ENCODE measurements around the gene YIPF3. TPM values are rescaled to one million over a fixed set of nuclear protein-coding genes. Genes with fewer than 3 reads are reported as not detected.

Gene YIPF3
- total RNA-seq, 1 donor from 2014 or later, result 190 TPM

GRCh38 chr6:43493833-43494232 lies 22.9 kb downstream of the YIPF3 start:
- no peak for DNase-seq (ENCODE audit: extremely low read depth, low read depth, low spot score)

- no peak for DNase-seq (ENCODE audit: extremely low read depth, low read depth, low spot score)
Observed at GRCh38 chr6:43493230-43493629, 23.5 kb downstream of the YIPF3 start.

- no peak for DNase-seq (ENCODE audit: extremely low read depth, low read depth, low spot score)
Observed at GRCh38 chr6:43492673-43493072, 24.1 kb downstream of the YIPF3 start.

- DNase-seq (ENCODE audit: extremely low read depth, low read depth, low spot score), result no peak
Observed at GRCh38 chr6:43491750-43492661, 24.7 kb downstream of the YIPF3 start.

- no peak for DNase-seq (ENCODE audit: extremely low read depth, low read depth, low spot score)
Observed at GRCh38 chr6:43490523-43490939, 26.2 kb downstream of the YIPF3 start.

GRCh38 chr6:43489277-43490072 lies 27.3 kb downstream of the YIPF3 start:
- no peak for DNase-seq (ENCODE audit: extremely low read depth, low read depth, low spot score)

- no peak for DNase-seq (ENCODE audit: extremely low read depth, low read depth, low spot score)
Observed at GRCh38 chr6:43488667-43489276, 28.0 kb downstream of the YIPF3 start.

- DNase-seq (ENCODE audit: extremely low read depth, low read depth, low spot score), result no peak
Observed at GRCh38 chr6:43481591-43482236, 35.0 kb downstream of the YIPF3 start.

GRCh38 chr6:43481075-43481474 lies 35.7 kb downstream of the YIPF3 start:
- no peak for DNase-seq (ENCODE audit: extremely low read depth, low read depth, low spot score)

- DNase-seq (ENCODE audit: extremely low read depth, low read depth, low spot score), result no peak
Observed at GRCh38 chr6:43478008-43478372, 38.7 kb downstream of the YIPF3 start.

- no peak for DNase-seq (ENCODE audit: extremely low read depth, low read depth, low spot score)
Observed at GRCh38 chr6:43477235-43478007, 39.3 kb downstream of the YIPF3 start, which contains the start of gene TJAP1. TSS of gene TJAP1 (plus strand) at chr6:43477570. CDS start at chr6:43499002, 21,432 bp downstream.

GRCh38 chr6:43476746-43477145 lies 40.0 kb downstream of the YIPF3 start:
- DNase-seq (ENCODE audit: extremely low read depth, low read depth, low spot score), result no peak

- no peak for DNase-seq (ENCODE audit: extremely low read depth, low read depth, low spot score)
Observed at GRCh38 chr6:43475516-43475915, 41.2 kb downstream of the YIPF3 start.

GRCh38 chr6:43472515-43472914 lies 44.2 kb downstream of the YIPF3 start:
- DNase-seq (ENCODE audit: extremely low read depth, low read depth, low spot score), result no peak

GRCh38 chr6:43471399-43471798 lies 45.3 kb downstream of the YIPF3 start:
- no peak for DNase-seq (ENCODE audit: extremely low read depth, low read depth, low spot score)

- DNase-seq (ENCODE audit: extremely low read depth, low read depth, low spot score), result no peak
Observed at GRCh38 chr6:43469947-43470346, 46.8 kb downstream of the YIPF3 start.

GRCh38 chr6:43468748-43469681 lies 47.7 kb downstream of the YIPF3 start:
- no peak for DNase-seq (ENCODE audit: extremely low read depth, low read depth, low spot score)

- DNase-seq (ENCODE audit: extremely low read depth, low read depth, low spot score), result no peak
Observed at GRCh38 chr6:43468240-43468639, 48.5 kb downstream of the YIPF3 start.

GRCh38 chr6:43467752-43468151 lies 49.0 kb downstream of the YIPF3 start:
- DNase-seq (ENCODE audit: extremely low read depth, low read depth, low spot score), result no peak

Data from glomerular endothelial cell (primary cell).